SK-N-SH (cell line): ENCODE results near the gene PRMT3. TPM values are rescaled to one million over a fixed set of nuclear protein-coding genes. Genes with fewer than 3 reads are reported as not detected.

Experiments used
- CTCF ChIA-PET: fragments of 300-600, 350-600 bp; formaldehyde crosslinking; extraction: SDS; loops from one replicate; lab custom pipeline; 2021; lab: Yijun Ruan, JAX
- POLR2A ChIA-PET: fragments of 350-600 bp; sonication (Branson Sonifier 250); formaldehyde crosslinking; extraction: SDS; loops from one replicate; lab custom pipeline; 2020; ENCODE audit warnings: antibody characterized with exemption, inconsistent platforms; lab: Yijun Ruan, JAX
- DNase-seq: peaks from one replicate; pipeline ENCODE4 v3.0.0; 2012
- H2AFZ ChIP-seq: fragments of 200-600 bp; sonication (generic); 2 replicates; pipeline ENCODE4 v1.8.1; 2016; ENCODE audit warnings: antibody characterized with exemption, mild to moderate bottlenecking, low read depth
- H3F3A ChIP-seq: fragments of 200-600 bp; sonication (generic); replicated peaks from 2 replicates; pipeline ENCODE3; 2016; ENCODE audit warnings: antibody characterized with exemption, mild to moderate bottlenecking; ENCODE audit not compliant: insufficient read depth
- H3K27ac ChIP-seq, 2 experiments: fragments of 200-500 bp in 1 of 2; fragments of 200-600 bp in 1 of 2; sonication (Bioruptor generic) in 1 of 2; sonication (generic), shearing (Covaris generic) in 1 of 2; 2 replicates each; pipeline versions ENCODE4 v1.5.1 to v1.6.1; 2014 to 2016; ENCODE audit warnings: low read depth in 2 of 2, inconsistent platforms in 1 of 2, low read length in 1 of 2, mild to moderate bottlenecking in 1 of 2, mixed read lengths in 1 of 2
- H3K27me3 ChIP-seq: fragments of 200-600 bp; sonication (generic), shearing (Covaris generic); 2 replicates; pipeline ENCODE4 v1.6.1; 2016; ENCODE audit warnings: mixed run types; ENCODE audit not compliant: insufficient read depth
- H3K36me3 ChIP-seq, 2 experiments: fragments of 200-500 bp in 1 of 2; fragments of 200-600 bp in 1 of 2; sonication (Bioruptor generic) in 1 of 2; sonication (generic) in 1 of 2; replicated peaks in 1 of 2; 2 replicates each; pipeline versions ENCODE3 to v1.5.1; 2014 to 2016; ENCODE audit warnings: low read length in 1 of 2, mild to moderate bottlenecking in 1 of 2; ENCODE audit not compliant: insufficient read depth in 2 of 2, control insufficient read depth in 1 of 2
- H3K4me1 ChIP-seq, 2 experiments: fragments of 200-500 bp in 1 of 2; fragments of 200-600 bp in 1 of 2; sonication (Bioruptor generic) in 1 of 2; sonication (generic), shearing (Covaris generic) in 1 of 2; 2 replicates each; pipeline versions ENCODE4 v1.5.1 to v1.6.1; 2014 to 2016; ENCODE audit warnings: low read depth in 1 of 2, low read length in 1 of 2, mixed run types in 1 of 2; ENCODE audit not compliant: insufficient read depth in 2 of 2, control insufficient read depth in 1 of 2
- H3K4me2 ChIP-seq: fragments of 200-600 bp; sonication (generic), shearing (Covaris generic); 2 replicates; pipeline ENCODE4 v1.6.1; 2017; ENCODE audit warnings: mixed run types
- H3K4me3 ChIP-seq, 2 experiments: fragments of 200-500 bp in 1 of 2; fragments of 200-600 bp in 1 of 2; sonication (Bioruptor generic) in 1 of 2; sonication (generic), shearing (Covaris generic) in 1 of 2; 2 replicates each; pipeline versions ENCODE4 v1.5.1 to v1.8.1; 2014 to 2016; ENCODE audit warnings: low read depth in 2 of 2, inconsistent platforms in 1 of 2, low read length in 1 of 2, mild to moderate bottlenecking in 1 of 2, mixed read lengths in 1 of 2, moderate library complexity in 1 of 2
- H3K79me2 ChIP-seq: fragments of 200-600 bp; sonication (generic); 2 replicates; pipeline ENCODE4 v1.8.1; 2017; ENCODE audit warnings: mild to moderate bottlenecking; ENCODE audit not compliant: insufficient read depth
- H3K9ac ChIP-seq: fragments of 200-600 bp; sonication (generic); 2 replicates; pipeline ENCODE4 v1.6.1; 2017; ENCODE audit warnings: mixed run types
- H3K9me2 ChIP-seq: fragments of 200-600 bp; sonication (generic); 2 replicates; pipeline ENCODE4 v1.6.1; 2017; ENCODE audit warnings: mixed run types
- H3K9me3 ChIP-seq: fragments of 200-600 bp; sonication (generic); 2 replicates; pipeline ENCODE4 v1.6.1; 2017; ENCODE audit warnings: mixed run types, mild to moderate bottlenecking, moderate library complexity
- H4K20me1 ChIP-seq: fragments of 200-600 bp; sonication (generic); 2 replicates; pipeline ENCODE4 v1.6.1; 2017; ENCODE audit warnings: mild to moderate bottlenecking, mixed run types; ENCODE audit not compliant: insufficient read depth
- CHD2 ChIP-seq: fragments of 150-350 bp; IDR thresholded peaks from 2 replicates; pipeline ENCODE4 v1.6.1; 2018; ENCODE audit warnings: low read length; ENCODE audit not compliant: partially characterized antibody
- CTCF ChIP-seq: fragments of 200-600 bp; sonication (generic); IDR thresholded peaks from 2 replicates; pipeline ENCODE4 v1.6.1; 2017; ENCODE audit warnings: antibody characterized with exemption, mild to moderate bottlenecking, moderate library complexity
- FOXJ3 ChIP-seq: sonication (generic); formaldehyde crosslinking; IDR thresholded peaks from 2 replicates; pipeline ENCODE4 v1.5.1; 2020; ENCODE audit warnings: mild to moderate bottlenecking, missing genetic modification reagents
- GABPA ChIP-seq: IDR thresholded peaks from 2 replicates; pipeline ENCODE4 v1.4.0; 2012; ENCODE audit warnings: low read depth, mild to moderate bottlenecking
- IRF3 ChIP-seq: fragments of 150-350 bp; IDR thresholded peaks from 2 replicates; pipeline ENCODE4 v1.6.1; 2016; ENCODE audit warnings: mild to moderate bottlenecking, low read depth, low read length
- MAX ChIP-seq: IDR thresholded peaks from 2 replicates; pipeline ENCODE4 v1.4.0; 2012; ENCODE audit warnings: low read depth
- MXI1 ChIP-seq: IDR thresholded peaks from 2 replicates; pipeline ENCODE4 v1.6.1; 2012; ENCODE audit warnings: mild to moderate bottlenecking, low read depth, low read length, improper control_type of control experiment
- RXRA ChIP-seq: IDR thresholded peaks from 2 replicates; pipeline ENCODE4 v1.4.0; 2012; ENCODE audit warnings: low read depth, mild to moderate bottlenecking, borderline replicate concordance
- SIN3A ChIP-seq: IDR thresholded peaks from 2 replicates; pipeline ENCODE4 v1.6.1; 2012; ENCODE audit warnings: low read depth, mild to moderate bottlenecking, low read length, moderate library complexity, borderline replicate concordance
- TCF12 ChIP-seq: IDR thresholded peaks from 2 replicates; pipeline ENCODE4 v1.4.0; 2012
- USF2 ChIP-seq: fragments of 150-350 bp; IDR thresholded peaks from 2 replicates; pipeline ENCODE4 v1.6.1; 2017; ENCODE audit warnings: antibody characterized with exemption, low read length, low read depth, borderline replicate concordance
- WGBS: methylation state at CpG from one replicate; pipeline ENCODE4 v1.1.6; 2017; ENCODE audit warnings: low lambda C conversion rate; 5-methylcytosine and 5-hydroxymethylcytosine counted together
- polyA plus RNA-seq, 3 experiments: library from polyadenylated mRNA; depleted of rRNA; stranded (reverse); fragments of >200 nt; gene quantifications; 2 replicates each; pipeline ENCODE4 v1.2.3, GENCODE V29; 2012

Gene PRMT3
- polyA plus RNA-seq, 1 of the 3 experiments (the other 2 are of a cell fraction), result 10.8 TPM

GRCh38 chr11:20541503-20541902 lies 154.0 kb downstream of the PRMT3 start (continued):
- TF ChIP-seq FOXJ3, result peak; percentile 74
- no peak for TF ChIP-seq IRF3
- TF ChIP-seq TCF12, result no peak
- no peak for TF ChIP-seq CTCF
- TF ChIP-seq CHD2, result peak; percentile 59

- CTCF ChIA-PET, result interaction anchor here (0.6 kb wide), 1 partner anchor 72 kb away, joined by 3 read pairs; no protein-coding TSS in a partner anchor
- 31% methylated on average over 7 of the region's 8 CpGs for WGBS
- TF ChIP-seq GABPA, result no peak
- no peak for TF ChIP-seq MXI1
- TF ChIP-seq USF2, result no peak
- no peak for TF ChIP-seq MAX
- TF ChIP-seq CTCF, result no peak
- TF ChIP-seq RXRA, result no peak
- TF ChIP-seq TCF12, result no peak
- no peak for TF ChIP-seq SIN3A
- no peak for TF ChIP-seq FOXJ3
- TF ChIP-seq, all 33 proteins: peak for 0
Measured at GRCh38 chr11:20544603-20545237, 157.2 kb downstream of the PRMT3 start.

More at GRCh38 chr11:20544603-20545237, 157.2 kb downstream of the PRMT3 start:
- POLR2A ChIA-PET, result no interaction called here
- Histone ChIP-seq H3K9me3 (no peaks in the 10 kb centered on the region), H3K27me3 (no peaks in the 10 kb centered on the region), H3K36me3 (no peaks in the 10 kb centered on the region), H2AFZ (no peak overlapping the region), H3K79me2 (no peaks in the 10 kb centered on the region), H3K9me2 (no peaks in the 10 kb centered on the region), H3K4me1 (peaks cover 0 to 18% of the 10 kb centered on the region in 2 experiments; a peak in 2 of 4 replicates), H4K20me1 (no peaks in the 10 kb centered on the region), H3K27ac (no peak overlapping the region; a peak in 1 of 4 replicates), H3K4me3 (no peak overlapping the region), H3K4me2 (no peak overlapping the region), H3K9ac (no peak overlapping the region), H3F3A (no peaks in the 10 kb centered on the region)
- DNase-seq, result no peak
